Hypothalamus (tissue), 51 donors: Measurements from ENCODE around the gene BDP1.
A peak's percentile ranks its signal among the peaks of the same experiment; 100 is the strongest.
"Not testable (repeated sequence)": the region's sequence is repeated elsewhere in the genome, so short reads cannot be mapped to it uniquely, and the experiment has no call there.

Experiments
- DNase-seq, 51 donors: peaks; one replicate each; lab custom pipeline; 2025; lab: John Stamatoyannopoulos, UW

BDP1 gene

DNA sequence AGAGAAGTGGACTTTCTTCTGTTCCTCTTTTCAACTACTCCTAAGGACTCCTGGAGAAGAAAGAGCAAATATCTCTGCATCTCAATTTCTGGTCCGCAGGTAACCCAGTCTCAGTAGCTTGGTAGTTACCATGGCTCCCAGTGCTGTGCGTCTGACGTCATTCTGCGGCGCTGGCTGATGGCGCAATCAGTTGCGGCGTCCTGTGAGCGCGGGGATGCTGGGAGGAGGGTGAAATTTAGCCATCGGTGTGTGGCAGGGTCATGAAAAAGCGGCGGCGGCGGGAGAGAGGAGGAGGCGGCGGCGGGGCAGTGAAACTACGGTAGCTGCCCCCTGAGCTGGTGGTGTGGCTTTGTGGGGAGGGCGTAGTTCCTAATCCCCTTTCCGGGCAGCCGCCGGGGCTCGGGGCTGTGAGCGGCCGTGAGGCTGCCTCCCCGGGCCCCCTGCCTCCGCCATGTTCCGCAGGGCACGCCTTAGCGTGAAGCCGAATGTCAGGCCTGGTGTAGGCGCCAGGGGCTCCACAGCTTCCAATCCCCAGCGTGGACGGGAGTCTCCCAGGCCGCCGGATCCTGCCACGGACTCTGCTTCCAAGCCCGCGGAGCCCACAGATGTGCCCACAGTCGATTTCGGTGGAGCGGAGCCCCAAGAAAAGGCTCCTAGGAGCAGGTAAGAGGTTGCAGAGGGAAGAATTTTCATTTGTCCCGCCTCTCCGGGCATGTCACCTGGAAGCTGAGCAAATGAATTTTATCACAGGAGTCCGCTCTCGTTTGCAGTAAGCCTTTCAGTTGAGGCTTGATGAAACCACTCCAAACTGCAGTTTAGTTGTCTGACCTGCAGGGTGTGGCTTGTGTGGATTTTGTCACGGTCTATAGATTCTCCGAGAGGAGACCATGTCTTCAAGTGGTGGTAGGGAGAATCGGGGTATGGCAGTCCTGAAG lies at the start of gene BDP1:
Gene BDP1 (plus strand): TSS at position 225 of the 935 bp plus-strand sequence. CDS start 227 bp downstream, at position 452.
- peak; percentile 65 to 97 (median 91) for DNase-seq

DNA sequence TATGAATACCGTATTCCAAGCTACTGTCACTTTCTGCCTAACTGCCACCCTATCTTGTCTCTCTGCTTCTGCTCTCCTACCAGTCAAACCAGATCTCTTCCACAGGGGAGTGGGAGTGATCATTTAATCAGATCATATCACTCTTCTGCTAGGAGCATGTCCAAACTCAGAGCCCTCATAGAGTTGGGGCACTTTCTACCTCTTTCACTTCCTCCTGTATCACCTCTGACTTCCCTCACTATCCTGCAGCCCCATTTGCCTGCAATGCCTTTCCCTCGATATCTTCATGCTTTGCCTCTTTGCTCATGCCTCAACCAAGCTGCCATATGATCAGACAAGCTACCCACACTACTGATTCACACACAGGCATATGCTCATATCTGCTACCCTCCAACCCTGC lies 45.4 kb upstream of the BDP1 start:
- not testable (repeated sequence) for DNase-seq

GRCh38 chr5:71415626-71416025 lies 39.8 kb upstream of the BDP1 start:
- not testable (repeated sequence) for DNase-seq

GRCh38 chr5:71418026-71418425 lies 37.4 kb upstream of the BDP1 start:
- not testable (repeated sequence) for DNase-seq

DNA sequence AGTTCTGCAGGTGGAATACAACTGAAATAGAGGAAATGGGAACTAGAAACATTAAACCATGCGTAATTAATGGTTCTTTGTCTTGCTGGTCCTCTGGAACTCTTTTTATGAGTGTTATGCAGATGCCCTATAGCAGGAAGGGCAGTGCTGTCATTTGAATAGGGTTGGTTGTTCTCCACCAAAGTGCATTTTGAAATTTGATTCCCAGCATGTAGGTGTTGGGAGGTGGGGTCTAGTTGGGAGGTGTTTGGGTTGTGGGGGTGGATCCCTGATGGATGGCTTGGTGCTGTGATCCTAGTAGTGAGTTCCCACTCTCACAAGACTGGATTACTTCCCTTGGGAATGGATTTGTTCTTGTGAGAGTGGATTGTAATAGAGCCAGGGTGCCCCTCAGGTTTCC lies 34.2 kb upstream of the BDP1 start:
- DNase-seq = not testable (repeated sequence)

- DNase-seq = not testable (repeated sequence)
Observed at GRCh38 chr5:71423896-71424295, 31.6 kb upstream of the BDP1 start.

DNA sequence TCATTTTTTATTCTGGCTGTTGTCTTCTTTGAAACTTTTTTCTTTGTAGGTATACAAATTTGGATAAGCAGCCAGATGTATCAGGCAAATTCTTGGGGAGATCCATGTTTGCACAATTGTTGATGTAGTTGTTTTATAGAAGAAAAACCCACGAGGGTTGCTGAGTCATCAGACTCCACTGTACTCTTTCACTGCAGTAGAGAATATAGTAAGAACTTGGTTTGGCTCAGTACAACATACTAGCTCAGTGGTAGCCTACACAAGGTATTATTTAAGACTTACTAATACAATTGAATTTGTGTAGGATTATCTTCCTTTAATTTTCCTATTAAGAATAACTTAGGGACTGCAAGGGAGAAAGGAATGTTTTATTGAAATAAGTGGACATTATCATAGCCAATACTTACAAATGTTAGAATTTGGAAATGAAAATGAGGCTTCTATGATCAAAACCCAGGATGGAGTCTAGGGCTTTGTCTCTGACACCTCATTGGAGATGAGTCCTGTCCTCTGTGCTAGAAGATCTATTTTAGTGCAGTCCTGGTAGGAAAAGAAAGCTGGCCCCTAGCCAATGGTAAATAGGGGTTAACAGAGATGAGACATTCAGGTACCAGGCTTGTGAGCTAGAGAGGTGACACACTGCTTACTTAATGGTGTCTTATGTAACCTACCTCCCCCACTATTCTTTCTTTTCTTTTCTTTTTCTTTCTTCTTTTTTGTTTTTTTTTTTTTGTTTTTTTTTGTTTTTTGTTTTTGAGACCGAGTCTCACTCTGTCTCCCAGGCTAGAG lies 28.6 kb upstream of the BDP1 start:
- DNase-seq = not testable (repeated sequence)

DNA sequence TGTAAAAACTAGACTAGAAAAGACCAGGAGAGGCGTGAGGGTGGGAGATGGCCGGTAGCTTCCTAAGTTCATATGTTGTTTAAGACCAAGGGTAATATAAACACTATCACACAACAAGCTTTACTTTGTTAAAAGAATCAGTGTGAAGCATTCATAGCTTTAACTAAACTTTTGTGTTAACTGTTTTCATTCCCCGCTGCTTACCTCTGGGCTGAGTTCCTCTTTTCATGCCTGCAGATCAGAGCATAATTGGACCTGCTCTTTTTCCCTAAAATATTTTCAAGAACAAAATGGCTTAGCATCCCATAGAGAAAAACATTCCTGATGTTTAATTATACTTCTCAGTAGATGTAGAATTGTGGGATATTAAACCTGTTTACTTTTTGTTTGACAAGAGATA lies 23.0 kb upstream of the BDP1 start:
- DNase-seq = not testable (repeated sequence)

DNA sequence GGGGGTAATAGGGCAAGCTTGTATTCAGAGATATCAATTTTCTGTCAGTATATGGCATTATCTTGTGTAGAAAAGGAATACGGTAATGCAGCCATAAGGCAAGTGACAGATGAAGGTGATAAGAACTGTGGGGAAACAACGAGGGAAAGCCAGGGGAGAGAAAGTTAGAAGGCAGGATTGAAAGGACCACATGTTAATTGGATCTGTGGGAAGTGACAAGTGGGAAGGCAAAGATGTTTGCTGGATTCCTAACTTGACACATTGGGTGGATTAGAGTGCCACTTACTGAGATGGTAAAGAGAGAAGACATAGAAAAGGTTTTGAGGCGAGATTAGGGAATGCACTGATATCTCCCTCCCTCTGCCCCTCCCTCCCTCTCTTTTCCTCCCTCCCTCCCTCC lies 20.6 kb upstream of the BDP1 start:
- not testable (repeated sequence) for DNase-seq

GRCh38 chr5:71441564-71441963 lies 13.9 kb upstream of the BDP1 start:
- DNase-seq = not testable (repeated sequence)

GRCh38 chr5:71443891-71444290 lies 11.6 kb upstream of the BDP1 start:
- not testable (repeated sequence) for DNase-seq

DNA sequence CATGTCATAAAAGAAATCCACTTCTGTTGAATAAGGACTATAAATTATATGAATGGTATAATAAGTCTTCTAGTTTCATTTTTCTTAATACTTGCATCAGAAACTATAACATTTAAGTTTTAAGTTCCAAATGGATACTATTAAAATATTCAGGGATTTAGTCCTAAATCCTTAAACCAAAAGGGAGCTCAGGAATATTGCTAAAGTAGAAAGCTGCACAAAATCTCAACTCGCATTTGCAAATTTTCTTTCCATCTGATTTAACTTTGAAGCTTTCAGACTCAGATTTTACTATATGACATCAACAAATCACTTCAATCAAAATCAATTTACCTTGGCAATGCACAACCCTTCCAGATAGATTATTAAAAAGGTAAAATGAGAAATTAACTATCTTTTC lies 10.4 kb upstream of the BDP1 start:
- DNase-seq = not testable (repeated sequence)

DNA sequence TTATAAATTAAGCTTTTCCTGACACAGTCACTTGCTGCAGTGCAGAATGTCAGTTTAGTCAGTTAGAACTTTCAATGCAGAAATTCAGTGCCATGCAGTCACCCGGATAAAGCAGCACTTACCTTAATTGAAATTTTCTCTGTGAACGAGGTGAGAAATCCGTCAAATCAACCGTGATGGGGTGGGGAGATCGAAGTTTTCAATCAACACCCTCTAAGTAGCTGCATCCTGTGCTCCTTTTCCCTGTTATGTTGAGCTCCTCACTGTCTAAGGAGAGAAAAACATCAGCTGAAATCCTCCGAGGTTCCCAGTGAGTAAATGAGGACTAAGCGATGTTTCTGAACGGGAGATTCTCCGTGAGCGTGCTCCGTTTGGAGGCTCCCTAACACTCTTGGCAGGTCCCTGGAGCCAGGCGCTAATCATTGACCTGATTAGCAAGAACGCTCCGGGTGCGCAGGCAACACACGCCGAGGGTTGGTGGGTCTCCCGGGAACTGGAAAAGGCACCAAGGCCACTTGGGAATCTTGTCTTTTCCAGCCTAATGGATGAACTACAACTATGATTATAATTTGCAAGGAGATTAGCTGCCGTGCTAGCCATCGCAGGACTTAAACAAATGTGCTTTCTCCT lies 9.8 kb upstream of the BDP1 start:
- DNase-seq = peak in 3 of 51 donors; percentile 3 to 43 (median 23)

GRCh38 chr5:71446540-71447216 lies 8.8 kb upstream of the BDP1 start:
- peak in 1 of 51 donors; percentile 9 for DNase-seq

GRCh38 chr5:71447218-71447808 lies 8.1 kb upstream of the BDP1 start:
- peak in 36 of 51 donors; percentile 0 to 75 (median 26) for DNase-seq

- no peak for DNase-seq
Observed at GRCh38 chr5:71452876-71453275, 2.6 kb upstream of the BDP1 start.

DNA sequence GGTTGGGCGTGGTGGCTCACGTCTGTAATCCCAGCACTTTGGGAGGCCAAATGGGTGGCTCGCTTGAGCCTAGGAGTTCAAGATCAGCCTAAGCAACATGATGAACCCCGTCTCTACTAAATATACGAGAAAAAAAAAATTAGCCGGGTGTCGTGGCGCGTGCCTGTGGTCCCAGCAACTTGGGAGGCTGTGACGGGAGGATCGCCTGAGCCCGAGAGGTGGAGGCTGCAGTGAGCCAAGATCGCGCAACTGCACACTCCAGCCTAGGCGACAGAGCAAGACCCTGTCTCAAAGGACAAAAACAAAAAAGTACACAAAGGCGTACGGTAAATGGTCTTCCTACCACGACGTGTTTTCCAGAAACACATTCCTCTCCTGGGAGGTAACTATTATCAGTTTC lies 538 bp upstream of the BDP1 start:
- DNase-seq = no peak

- no peak for DNase-seq
Observed at GRCh38 chr5:71456362-71456743, 902 bp downstream of the BDP1 start.

GRCh38 chr5:71457106-71457505 lies 1.7 kb downstream of the BDP1 start:
- no peak for DNase-seq

- no peak for DNase-seq
Observed at GRCh38 chr5:71460693-71461092, 5.2 kb downstream of the BDP1 start.
